NCI-H2081 treated with DMSO at 0.1 percent for 48 hours (cell line): ENCODE data around the gene HMX2.

Source experiments
- DNase-seq: peaks from one replicate; lab custom pipeline; 2025; lab: John Stamatoyannopoulos, UW

Gene HMX2

GRCh38 chr10:123147635-123148413, at the start of gene HMX2:
TSS of gene HMX2 (plus strand) at chr10:123148136. CDS start at chr10:123148379, 243 bp downstream.
- DNase-seq: no peak

- no peak for DNase-seq
These were observed 47.7 kb upstream of the HMX2 start for GRCh38 chr10:123100030-123100762.

- DNase-seq: no peak
These were observed 46.1 kb upstream of the HMX2 start for GRCh38 chr10:123101872-123102271.

- no peak for DNase-seq
These were observed 45.3 kb upstream of the HMX2 start for GRCh38 chr10:123102673-123103072.

GRCh38 chr10:123103944-123104343, 44.0 kb upstream of the HMX2 start:
- no peak for DNase-seq

GRCh38 chr10:123109466-123109865, 38.5 kb upstream of the HMX2 start:
- no peak for DNase-seq

- DNase-seq: no peak
These were observed 30.1 kb upstream of the HMX2 start for GRCh38 chr10:123117644-123118417.

- no peak for DNase-seq
These were observed 28.9 kb upstream of the HMX2 start for GRCh38 chr10:123119081-123119480.

GRCh38 chr10:123126246-123126645, 21.7 kb upstream of the HMX2 start:
- DNase-seq: no peak

GRCh38 chr10:123129618-123130271, 18.2 kb upstream of the HMX2 start:
- no peak for DNase-seq

GRCh38 chr10:123132576-123133477, 15.1 kb upstream of the HMX2 start:
- DNase-seq: no peak

GRCh38 chr10:123133541-123134342, 14.2 kb upstream of the HMX2 start:
- DNase-seq: no peak

- no peak for DNase-seq
These were observed 13.5 kb upstream of the HMX2 start for GRCh38 chr10:123134343-123134914.

GRCh38 chr10:123134915-123135414, 13.0 kb upstream of the HMX2 start:
- no peak for DNase-seq

GRCh38 chr10:123135415-123136141, 12.4 kb upstream of the HMX2 start, which contains the start of gene HMX3:
TSS of gene HMX3 (plus strand) at chr10:123135970. CDS start at chr10:123136051, 81 bp downstream.
- DNase-seq: no peak

- no peak for DNase-seq
These were observed 11.6 kb upstream of the HMX2 start for GRCh38 chr10:123136221-123136805.

GRCh38 chr10:123136806-123137642, 10.9 kb upstream of the HMX2 start:
- DNase-seq: no peak

GRCh38 chr10:123139165-123139520, 8.8 kb upstream of the HMX2 start:
- DNase-seq: no peak
